ENCODE measurements around the gene CENPH.

GRCh38 chr5:69160651-69161050 is 28.7 kb upstream of the CENPH start:
- TF ChIP-seq CTCF (IDR thresholded peaks at IDR 0.05; ENCODE audit: insufficient read depth, low read length, poor library complexity, severe bottlenecking) = no peak
- TF ChIP-seq EZH2phosphoT487 (conservative IDR thresholded peaks at IDR 0.05; ENCODE audit: low read length) = no peak
